OCI-LY3 (cell line): ENCODE data around the gene POU2F2.

Experiments used
- CTCF ChIP-seq: fragments of 200-600, 300-600 bp; sonication (generic); IDR thresholded peaks from 2 replicates; pipeline ENCODE4 v1.5.1; 2014; ENCODE audit warnings: antibody characterized with exemption, low read length, low read depth
- EZH2phosphoT487 ChIP-seq: fragments of 200-600 bp; shearing (Covaris generic); IDR thresholded peaks from 2 replicates; pipeline ENCODE4 v1.6.1; 2018; ENCODE audit warnings: antibody characterized with exemption, mixed run types, low read depth

GRCh38 chr19:42173695-42174094 lies 41.4 kb upstream of the POU2F2 start:
- TF ChIP-seq EZH2phosphoT487 (no peak), CTCF (no peak)
